Right renal cortex interstitium (tissue), 3 donors: ENCODE results near the gene DPP9. TPM values are rescaled to one million over a fixed set of nuclear protein-coding genes. Genes with fewer than 3 reads are reported as not detected.

ENCODE experiments used
- DNase-seq, 3 donors: peaks; one replicate each; pipeline ENCODE4 v3.0.0-alpha.2; 2013; ENCODE audit warnings: low read depth in 3 of 3, low spot score in 2 of 3
- polyA plus RNA-seq, 3 donors: library from polyadenylated mRNA; unstranded; fragments of 120-200 nt; gene quantifications; one replicate each; pipeline ENCODE4 v1.2.1, GENCODE V29; 2013; ENCODE audit not compliant: insufficient read length in 3 of 3

Gene DPP9
- polyA plus RNA-seq, 3 donors, result 17.4 to 20.4 (median 18.7) TPM

DNA sequence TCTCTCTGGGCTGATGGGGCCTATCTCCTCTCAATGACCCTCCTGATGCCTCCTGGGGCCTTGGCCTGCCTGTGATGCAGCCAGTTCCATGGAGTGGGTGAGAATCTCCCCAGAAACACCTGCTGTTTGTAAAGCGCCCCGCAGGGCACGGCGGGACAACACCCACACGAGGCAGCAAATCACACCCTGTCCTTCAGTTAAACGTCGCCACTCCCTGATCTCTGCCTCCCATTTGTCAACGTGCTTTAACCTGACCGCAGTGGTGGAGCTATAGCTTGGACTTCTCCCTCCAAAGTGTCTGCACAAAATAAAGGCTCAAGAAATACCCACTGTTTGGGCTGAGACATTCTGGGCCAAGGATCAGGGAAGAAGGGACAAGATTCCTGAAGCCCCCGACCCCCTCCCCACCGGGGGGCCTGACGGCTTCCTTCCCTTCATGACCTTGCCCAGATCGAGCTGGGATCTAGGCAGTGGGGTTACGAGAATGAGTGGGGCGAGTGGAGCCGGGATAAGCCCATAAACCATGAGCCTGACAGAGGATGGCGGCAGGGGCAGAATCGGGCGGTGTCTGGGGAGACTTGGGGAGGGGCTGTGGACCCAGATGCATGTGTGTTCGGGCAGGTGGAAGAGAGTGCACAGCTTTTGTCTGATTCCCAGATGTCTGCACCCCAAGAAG lies 61.5 kb downstream of the DPP9 start:
- no peak for DNase-seq

DNA sequence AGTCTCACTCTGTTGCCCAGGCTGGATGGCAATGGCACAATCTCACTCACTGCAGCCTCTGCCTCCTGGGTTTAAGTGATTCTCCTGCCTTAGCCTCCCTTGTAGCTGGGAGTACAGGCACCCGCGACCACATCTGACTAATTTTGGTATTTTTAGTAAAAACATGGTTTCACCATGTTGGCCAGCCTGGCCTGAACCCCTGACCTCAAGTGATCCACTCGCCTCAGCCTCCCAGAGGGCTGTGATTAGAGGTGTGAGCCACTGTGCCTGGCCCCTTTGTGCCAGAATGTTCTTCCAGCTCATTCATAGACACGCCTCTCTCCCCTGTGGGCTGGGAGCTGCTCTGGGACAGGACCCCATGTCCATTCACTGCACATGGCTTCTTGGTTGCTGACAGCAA lies 62.6 kb downstream of the DPP9 start:
- DNase-seq, result no peak

DNA sequence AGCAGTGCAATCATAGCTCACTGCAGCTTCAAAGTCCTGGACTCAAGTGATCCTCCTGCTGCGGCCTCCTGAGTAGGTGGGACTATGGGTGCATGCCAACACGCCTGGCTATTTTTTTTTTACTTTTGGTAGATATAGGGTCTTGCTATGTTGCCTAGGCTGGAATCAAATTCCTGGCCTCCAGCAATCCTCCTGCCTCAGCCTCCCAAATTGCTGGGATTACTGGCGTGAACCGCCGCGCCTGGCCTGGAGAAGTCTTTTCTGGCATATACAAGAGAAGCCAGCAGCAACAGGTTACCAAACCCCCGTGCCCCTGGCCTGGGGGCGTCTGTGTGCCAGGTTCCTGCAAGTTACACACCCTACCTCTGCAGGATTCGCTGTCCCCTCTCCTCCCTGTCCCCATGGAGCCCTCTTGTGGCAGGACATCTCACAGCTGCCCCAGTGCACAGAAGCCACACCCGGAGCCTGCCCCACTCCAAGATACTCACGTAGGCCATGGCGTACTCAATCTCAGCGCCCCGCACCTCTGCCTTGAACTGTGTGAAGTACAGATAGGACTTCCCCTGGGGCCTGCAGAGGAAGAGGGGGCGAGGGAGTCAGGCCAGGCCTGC lies 63.4 kb downstream of the DPP9 start:
- no peak for DNase-seq

DNA sequence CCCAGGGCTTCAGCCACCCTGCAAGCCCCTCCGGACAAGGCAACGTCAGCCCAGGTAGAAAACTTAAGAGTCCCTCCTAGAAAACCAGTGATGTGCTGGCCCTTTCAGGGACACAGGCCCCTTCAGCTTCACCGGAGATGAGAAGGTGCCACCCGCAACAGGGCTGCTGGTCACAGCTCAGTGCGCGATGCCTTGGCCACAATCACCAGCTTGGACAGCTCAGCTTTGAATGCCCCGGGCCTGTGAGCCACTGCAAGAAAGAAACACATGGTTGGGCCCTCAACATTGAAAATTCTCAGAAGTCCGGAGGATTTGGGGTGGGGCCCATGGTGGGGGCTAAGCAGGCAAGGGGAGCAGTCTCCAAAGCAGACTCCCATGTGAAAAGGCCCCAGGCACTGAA lies 65.8 kb downstream of the DPP9 start:
- DNase-seq, result no peak

DNA sequence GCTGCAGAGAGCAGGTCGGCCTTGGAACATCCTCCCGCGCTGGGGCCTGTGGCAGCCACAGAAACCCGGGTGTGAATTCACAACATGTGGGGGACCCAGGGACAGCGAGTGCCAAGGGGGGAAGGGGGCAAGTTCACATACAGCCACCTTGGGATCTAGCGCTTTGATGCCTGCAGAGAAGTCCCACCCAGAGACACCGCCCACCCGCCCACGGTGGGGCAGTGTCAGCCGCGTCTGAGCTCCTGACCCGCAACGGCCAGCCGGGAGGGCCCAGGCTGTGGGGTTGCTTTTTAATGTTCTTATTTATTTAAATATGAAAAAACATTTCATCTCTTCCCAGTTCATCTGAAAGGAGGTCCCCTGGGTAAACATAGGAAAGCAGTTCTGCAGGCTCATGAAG lies 66.4 kb downstream of the DPP9 start:
- DNase-seq, result no peak

DNA sequence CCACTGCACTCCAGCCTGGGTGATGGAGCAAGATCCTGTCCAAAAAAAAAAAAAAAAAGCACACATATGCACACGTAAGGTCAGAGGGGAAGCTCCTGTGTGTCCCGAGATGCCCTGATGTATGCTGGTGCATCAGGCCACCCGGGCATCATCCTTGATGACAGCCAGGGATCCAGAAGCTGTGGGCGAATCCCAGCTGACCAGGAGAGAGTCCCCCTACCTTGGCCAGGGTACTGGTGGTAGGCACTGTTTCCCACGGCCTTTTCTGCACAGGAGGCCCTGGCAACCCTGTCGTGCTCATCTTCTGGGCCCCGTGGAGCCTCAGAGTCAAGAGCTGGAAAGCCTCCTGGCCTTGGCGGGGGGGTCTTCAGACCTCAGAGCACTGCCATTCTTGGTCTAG lies 67.5 kb downstream of the DPP9 start:
- DNase-seq, result no peak

DNA sequence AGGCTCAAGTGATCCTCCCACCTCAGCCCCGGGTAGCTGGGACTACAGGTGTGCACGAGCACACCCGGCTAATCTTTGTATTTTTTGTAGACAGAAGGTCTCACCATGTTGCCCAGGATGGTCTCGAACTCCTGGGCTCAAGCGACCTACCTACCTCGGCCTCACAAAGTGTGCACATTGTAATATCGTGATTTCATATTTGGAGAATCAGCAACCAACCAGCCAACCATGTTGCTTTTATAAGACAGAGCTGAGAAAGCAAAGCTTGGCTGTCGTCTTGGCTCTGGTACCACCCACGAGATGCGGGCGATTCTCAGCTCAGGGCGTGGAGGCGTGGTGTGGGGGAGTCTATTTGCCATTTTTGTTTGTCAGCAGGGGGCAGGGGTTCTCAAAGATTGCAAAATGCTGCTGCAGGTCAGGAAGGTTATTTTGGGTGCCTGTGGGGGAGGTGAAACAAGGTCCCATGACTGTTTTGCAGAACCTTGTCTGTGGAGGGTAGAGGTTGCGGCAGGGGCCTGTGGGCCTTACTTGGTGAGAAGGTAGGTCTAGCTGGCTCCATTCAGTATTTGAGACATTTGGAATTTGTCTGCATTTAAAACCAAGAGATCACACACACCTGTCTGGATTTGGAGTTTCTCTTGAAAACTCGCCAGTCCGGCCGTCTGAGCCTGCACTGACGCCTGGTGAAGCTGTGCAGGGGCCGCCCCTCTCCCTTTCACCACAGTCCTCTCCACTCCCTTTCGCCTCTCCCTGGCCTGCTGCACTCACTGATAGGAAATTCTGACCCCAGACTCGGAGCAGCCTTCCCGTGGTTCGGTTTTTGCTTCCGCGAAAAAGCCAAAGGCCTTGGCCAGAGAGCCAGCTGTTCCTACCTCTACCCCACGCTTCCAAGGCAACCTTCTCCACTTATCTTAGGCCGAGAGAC lies 68.9 kb downstream of the DPP9 start:
- no peak for DNase-seq

DNA sequence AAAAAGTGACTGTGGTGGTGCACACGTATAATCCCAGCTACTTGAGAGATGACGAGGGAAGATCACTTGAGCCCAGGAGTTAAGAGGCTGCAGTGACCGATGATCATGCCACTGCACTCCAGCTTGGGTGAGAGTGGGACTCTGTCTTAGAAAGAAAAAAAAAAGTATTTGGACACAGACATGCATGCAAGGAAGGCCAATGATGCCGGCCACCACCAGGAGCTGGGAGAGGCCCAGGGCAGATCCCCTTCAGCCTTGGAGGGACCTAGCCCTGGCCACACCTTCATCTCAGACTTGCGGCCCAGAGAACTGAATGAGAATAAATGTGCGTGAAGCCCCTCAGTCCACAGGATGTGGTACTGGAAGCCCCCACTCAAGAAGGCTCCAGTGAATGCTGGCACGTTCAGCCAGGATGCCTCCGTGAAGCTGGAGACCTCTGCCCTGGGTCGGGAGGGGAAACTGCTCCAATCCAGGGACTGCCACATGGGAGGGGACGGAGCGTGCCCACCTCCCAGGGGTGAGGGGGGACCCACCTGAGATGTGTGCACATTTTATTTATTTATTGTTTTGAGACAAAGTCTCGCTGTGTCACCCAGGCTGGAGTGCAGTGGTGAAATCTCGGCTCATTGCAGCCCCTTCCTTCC lies 69.7 kb downstream of the DPP9 start:
- no peak for DNase-seq

DNA sequence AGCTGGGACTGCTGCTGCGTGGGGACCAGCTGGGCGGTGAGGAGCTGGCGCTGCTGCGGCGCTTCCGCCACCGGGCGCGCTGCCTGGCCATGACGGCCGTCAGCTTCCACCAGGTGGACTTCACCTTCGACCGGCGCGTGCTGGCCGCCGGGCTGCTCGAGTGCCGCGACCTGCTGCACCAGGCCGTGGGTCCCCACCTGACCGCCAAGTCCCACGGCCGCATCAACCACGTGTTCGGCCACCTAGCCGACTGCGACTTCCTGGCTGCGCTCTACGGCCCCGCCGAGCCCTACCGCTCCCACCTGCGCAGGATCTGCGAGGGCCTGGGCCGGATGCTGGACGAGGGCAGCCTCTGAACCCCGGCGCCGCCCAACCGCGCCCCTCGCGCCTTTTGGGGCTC lies 71.6 kb downstream of the DPP9 start:
- DNase-seq, result no peak

DNA sequence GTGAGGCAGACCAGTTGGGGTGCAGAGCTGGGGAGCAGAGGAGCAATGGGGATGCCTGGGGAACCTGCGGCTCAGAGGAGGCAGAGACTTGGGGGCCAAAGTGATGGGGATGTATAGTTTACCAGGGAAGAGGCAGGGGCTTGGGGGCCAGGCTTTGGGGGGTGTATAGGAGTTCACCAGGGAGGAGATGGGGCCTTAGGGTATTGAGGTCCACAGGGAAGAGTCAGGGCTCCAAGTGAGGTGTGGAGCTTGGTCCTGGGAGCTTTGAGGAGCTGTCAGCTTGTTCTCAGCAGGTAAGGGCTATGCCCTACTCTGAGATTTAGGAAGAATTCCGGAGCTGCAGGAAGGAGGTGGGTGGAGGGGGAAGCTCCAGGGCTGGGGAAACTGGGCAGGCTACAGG lies 73.5 kb downstream of the DPP9 start:
- DNase-seq, result no peak

DNA sequence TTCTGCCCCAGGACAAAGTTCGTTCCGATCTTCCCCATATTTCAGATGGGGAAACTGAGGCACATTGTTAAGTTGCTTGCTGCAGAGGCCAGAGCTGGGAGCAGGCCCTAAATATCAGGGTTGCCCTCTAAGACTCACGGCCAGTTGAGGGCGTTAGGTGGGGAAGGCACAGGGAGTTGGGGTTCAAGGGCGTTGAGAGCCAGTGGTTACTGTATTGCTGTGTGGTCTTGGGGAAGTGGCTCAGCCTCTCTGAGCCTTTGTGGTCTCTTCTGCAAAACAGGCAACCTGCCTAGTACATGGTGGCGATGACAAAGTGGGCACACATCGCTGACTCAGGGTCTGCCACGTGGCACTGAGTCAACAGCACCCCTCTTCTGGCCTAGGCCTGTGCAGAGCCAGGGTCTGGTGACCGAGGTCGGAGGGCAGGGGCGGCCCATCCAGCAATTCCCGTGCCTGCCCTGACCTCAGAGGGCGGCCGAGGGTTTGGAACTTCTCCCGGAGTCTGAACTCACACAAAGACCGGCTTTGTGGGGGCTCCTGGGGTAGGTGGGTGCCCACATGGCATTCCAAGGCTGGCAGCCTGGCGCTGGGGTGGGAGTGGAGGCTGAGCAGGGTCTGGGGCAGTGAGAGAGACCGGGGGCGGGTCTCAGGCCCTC lies 74.1 kb downstream of the DPP9 start:
- no peak for DNase-seq

DNA sequence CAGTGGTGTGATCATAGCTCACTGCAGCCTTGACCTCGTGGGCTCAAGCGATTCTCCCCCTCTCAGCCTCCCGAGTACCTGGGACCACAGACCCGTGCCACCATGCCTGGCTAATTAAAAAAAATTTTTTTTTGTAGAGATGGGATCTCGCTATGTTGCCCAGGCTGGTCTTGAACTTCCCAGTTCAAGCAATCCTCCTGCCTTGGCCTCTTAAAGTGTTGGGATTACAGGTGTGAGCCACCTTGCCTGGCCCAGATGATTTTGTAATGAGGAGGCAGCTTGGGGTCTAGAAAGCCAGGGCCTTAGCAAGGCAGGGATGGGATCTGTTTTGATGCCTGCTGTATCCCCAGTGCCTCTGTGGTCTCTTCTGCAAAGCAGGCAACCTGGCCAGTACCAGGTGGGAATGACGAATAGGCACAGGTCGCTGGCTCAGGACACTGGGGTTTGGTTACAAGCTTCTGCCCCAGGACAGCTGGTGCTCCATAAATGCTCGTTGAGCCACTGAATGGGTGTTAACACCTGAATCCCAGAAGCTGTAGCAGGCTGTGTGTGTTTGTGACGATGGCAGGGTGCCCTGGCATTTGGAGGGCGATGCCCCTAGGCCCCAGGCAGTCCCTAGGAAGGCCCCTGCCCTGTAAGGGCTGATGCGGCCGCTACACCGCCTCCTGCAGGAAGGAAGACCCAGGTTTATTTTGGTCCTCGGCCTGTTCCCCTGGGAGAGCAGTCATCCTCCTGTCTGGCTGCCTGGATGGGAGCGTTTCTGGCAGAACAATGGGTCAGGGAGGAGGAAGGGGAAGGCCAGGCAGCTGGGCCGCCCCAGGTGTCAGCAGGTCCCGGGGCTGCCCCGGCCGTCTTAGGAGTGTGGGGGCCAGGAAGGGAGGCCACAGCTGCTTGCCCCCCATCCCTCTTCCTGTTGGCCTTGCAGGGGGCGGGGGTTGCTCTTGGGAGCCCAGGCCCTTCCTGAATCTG lies 75.7 kb downstream of the DPP9 start:
- no peak for DNase-seq

DNA sequence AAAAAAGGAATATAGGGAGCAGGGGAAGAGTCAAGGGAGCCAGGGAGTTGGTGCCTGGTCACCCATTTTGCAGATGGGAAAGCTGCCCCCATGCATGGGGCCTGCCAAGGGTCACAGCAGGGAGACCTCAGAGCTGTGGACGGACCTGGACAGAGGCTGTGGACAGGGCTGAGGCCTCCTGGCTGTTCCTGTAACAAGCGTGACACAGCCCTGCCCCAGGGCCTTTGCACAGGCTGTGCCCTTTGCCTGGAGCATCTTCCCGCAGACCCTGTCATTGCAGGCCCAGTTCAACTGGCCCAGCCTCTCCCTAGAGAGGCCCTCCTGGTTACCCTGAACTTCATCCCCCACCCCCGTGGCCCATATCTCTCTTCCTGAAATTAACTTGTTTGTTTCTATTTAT lies 77.9 kb downstream of the DPP9 start:
- DNase-seq, result no peak

DNA sequence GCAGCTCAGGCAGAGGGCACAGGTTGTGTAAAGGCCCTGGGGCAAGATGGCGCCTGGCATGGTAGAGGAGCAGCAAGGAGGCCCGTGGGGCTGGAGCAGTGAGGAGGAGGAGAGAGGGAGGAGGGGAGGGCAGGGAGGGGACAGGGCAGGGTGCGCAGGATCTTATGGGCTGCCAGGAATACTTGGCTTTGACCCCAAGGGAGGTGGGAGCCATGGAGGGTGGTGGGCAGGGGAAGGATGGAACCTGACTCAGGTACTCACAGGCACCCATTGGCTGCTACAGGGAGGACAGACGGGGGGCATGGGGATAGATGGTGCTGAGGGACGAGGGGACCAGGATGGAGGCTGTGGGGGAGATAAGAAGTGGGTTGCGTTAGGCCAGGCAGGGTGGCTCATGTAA lies 81.0 kb downstream of the DPP9 start:
- no peak for DNase-seq

DNA sequence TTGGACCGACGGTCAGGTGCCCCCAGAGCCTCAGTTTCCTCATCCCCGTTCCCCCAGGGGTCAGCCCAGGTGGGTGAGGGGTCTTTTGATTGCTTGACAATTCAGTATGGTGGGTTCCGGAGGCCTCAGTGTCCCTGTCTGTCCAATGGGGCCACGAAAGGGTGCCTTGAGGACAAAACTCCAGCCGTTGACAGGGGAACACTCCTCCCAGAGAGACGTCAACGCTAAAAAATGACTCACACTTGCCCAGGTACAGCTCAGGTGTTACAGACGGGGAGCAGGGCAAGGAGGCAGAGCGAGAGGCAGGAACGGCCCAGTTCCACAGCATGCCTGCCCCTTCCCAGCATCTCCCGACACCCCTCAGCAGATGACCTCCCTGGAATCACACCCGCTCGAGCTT lies 82.5 kb downstream of the DPP9 start:
- DNase-seq, result no peak

DNA sequence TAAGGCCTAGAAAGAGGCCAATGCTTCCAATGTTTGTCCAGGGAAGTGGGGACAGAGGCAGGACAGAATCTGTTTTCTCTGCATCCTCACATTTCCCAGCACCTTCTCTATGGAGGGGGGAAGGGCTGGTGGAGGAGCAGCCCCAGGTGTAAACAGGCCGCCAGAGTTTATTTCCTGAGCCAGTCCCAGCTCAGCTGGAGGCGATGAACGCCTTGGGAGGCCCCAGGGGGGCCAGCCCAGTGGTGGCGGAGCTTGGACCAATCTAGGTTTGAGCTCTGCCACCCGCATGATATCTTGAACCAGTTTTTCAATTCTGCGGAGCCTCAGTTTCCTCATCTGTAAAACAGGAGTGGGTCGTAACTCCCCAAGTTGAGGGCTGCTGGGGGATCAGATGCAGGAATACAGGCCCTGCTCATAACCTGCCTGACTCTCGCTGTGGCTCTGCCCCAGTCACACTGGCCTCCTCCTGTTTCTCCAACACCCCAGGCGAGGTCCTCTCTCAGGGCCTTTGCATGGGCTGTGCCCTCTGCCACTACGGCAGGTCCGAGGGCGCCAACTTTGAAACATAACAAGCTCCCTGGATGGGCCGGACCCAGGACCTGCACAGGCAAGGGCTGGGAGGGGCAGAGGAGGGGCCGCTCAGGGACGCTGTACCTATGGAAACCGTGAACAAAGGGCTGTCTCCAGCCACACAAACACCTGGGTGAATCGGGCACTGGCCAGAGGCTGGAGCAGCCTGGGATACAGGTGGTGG lies 83.2 kb downstream of the DPP9 start:
- no peak for DNase-seq

DNA sequence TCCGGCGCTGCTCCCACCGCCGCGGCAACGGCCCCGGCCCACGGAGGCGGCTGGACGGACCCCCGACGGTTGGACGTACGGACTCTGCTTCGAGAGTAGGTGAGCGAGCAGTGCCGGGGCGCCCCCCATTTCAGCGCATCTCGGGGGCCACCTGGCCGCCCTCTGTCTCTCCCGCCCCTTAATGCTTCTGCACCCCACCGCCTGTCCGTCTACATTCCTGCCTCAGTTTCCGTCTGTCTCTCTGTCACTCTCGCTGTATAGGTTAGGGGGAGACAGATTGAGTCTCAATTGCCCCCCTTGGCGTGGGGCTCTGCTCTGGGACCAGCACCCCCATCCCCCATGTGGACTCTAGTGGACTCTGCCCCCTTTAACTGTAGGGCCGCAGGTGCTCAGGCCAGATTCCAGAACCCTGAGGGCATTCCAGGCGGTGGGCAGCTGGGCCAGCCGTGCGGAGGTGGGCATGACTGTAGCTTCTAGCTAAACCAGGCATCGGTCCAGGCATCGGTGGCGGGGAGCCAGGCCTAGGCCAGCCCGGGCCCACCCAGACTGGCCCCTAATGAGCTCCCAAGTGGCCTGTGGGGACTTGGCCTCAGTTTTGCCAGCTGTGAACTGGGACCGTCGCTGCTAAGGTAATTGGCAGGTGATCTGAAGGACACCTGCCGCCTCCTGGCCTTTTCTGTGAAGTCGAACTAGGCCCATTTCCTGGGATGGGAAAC lies 84.0 kb downstream of the DPP9 start:
- DNase-seq, result no peak

DNA sequence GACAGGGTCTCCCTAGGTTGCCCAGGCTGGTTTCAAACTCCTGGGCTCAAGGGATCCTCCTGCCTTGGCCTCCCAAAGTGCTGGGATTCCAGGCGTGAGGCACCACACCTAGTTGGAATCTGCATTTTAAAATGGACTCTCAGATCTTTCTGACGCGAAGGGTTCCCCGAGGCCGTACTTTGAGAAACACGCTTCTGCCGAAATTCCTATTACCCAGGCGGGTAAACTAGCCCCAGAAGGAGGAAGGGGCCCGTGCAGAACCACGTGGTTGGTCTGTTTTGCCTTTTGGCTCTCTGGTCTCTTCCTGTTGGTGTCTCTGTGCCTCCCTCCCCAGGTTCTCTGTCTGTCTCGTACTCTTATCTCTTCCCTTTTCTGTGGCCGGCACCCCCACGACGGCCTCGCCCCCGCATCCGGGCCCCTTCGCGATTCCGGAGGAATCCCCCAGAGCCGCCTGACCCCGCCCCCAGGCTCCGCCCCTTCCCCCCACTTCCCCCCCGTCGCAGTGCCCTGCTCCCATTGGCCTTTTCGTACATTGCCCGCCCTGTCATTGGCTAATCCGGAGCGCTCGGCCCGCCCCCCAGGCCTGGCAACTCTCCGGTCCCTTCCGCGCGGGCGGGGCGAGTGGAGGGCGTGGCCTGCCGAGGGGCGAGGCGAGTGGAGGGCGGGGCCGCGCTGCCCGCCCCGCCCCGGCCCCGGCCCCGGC lies 84.7 kb downstream of the DPP9 start, which contains the start of gene TNFAIP8L1:
TSS of gene TNFAIP8L1 (plus strand) at position 689 of the 703 bp plus-strand sequence. CDS start 12,354 bp downstream, outside the sequence.
- peak; percentile 63 to 91 (median 84) for DNase-seq
